ENCODE measurements around the gene CANT1. TPM values are rescaled to one million over a fixed set of nuclear protein-coding genes. Genes with fewer than 3 reads are reported as not detected.
A peak's percentile ranks its signal among the peaks of the same experiment; 100 is the strongest.

CANT1 gene
- total and polyA plus RNA-seq, 9 of the 15 experiments (the other 6 are each of a cell fraction or from before 2014, with no cell fraction given) = 2.7 to 66.4 (median 22.5) TPM

DNA sequence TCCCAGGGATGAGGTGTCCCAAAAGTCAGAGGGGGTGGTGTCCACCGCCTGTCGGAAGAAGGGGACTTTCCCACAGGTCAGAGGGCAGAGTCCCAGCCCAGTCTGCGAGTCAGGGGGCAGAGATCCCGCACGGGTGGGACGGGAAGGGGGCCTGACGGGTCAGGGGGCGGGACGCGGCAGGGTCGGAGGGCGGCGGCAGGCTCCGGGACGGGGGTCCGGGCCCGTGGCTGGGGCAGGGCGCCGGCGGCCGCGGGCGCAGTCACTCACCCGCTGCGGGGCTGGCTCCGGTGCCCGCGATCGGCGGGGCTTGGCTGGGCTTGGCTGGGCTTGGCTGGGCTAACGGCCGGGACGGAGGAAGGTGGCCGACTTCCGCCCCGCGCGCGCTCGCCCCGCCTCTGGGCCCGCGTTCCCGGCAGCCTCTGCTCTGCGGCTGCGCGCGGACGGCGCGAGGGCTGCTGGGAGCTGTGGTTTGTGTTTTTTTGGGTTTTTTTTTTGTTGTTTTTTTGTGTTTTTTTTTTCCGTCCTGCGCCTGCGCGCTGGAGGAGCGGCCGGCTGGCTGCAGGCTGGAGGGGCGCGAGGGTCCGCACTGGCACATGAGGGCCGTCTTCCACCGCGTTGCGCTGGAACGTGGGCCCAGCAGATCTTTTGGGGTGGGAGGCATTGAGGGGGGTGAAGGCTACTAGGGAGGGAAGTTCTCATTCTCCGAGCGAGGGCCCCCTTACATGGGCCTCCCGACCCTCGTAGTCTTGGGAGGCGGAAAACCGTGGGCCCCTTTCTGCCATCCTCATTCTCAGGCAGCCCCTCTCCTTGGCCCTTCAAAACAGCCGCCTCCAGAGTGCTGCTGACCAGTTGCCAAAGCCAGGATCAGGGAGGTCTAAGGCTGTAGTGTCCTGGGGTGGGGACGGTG lies at the start of gene CANT1 (continued):
- TF ChIP-seq ZNF324 (CRISPR knock-in tag; IDR thresholded peaks at IDR 0.05) = no peak
- TF ChIP-seq, protein P1, sequence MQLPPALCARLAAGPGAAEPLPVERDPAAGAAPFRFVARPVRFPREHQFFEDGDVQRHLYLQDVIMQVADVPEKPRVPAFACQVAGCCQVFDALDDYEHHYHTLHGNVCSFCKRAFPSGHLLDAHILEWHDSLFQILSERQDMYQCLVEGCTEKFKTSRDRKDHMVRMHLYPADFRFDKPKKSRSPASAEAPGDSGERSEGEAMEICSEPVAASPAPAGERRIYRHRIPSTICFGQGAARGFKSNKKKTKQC (CRISPR knock-in tag; IDR thresholded peaks at IDR 0.05) = no peak
- TF ChIP-seq, protein P2, sequence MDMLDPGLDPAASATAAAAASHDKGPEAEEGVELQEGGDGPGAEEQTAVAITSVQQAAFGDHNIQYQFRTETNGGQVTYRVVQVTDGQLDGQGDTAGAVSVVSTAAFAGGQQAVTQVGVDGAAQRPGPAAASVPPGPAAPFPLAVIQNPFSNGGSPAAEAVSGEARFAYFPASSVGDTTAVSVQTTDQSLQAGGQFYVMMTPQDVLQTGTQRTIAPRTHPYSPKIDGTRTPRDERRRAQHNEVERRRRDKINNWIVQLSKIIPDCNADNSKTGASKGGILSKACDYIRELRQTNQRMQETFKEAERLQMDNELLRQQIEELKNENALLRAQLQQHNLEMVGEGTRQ (CRISPR knock-in tag; IDR thresholded peaks at IDR 0.05) = no peak
- TF ChIP-seq, protein P3, sequence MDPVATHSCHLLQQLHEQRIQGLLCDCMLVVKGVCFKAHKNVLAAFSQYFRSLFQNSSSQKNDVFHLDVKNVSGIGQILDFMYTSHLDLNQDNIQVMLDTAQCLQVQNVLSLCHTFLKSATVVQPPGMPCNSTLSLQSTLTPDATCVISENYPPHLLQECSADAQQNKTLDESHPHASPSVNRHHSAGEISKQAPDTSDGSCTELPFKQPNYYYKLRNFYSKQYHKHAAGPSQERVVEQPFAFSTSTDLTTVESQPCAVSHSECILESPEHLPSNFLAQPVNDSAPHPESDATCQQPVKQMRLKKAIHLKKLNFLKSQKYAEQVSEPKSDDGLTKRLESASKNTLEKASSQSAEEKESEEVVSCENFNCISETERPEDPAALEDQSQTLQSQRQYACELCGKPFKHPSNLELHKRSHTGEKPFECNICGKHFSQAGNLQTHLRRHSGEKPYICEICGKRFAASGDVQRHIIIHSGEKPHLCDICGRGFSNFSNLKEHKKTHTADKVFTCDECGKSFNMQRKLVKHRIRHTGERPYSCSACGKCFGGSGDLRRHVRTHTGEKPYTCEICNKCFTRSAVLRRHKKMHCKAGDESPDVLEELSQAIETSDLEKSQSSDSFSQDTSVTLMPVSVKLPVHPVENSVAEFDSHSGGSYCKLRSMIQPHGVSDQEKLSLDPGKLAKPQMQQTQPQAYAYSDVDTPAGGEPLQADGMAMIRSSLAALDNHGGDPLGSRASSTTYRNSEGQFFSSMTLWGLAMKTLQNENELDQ (CRISPR knock-in tag; IDR thresholded peaks at IDR 0.05; ENCODE audit: borderline replicate concordance) = no peak
- TF ChIP-seq KAT2B (IDR thresholded peaks at IDR 0.05; ENCODE audit: low read depth, low read length) = no peak
- TF ChIP-seq, protein P4, sequence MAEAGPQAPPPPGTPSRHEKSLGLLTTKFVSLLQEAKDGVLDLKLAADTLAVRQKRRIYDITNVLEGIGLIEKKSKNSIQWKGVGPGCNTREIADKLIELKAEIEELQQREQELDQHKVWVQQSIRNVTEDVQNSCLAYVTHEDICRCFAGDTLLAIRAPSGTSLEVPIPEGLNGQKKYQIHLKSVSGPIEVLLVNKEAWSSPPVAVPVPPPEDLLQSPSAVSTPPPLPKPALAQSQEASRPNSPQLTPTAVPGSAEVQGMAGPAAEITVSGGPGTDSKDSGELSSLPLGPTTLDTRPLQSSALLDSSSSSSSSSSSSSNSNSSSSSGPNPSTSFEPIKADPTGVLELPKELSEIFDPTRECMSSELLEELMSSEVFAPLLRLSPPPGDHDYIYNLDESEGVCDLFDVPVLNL (CRISPR knock-in tag; IDR thresholded peaks at IDR 0.05; ENCODE audit: low read depth) = no peak
- TF ChIP-seq POU5F1 (IDR thresholded peaks at IDR 0.05; ENCODE audit: borderline replicate concordance, low read depth, low read length, partially characterized antibody) = peak; percentile 46
- TF ChIP-seq KLF1 (tag; IDR thresholded peaks at IDR 0.05) = no peak
- TF ChIP-seq MCM3 (IDR thresholded peaks at IDR 0.05) = no peak
- TF ChIP-seq, protein P5, sequence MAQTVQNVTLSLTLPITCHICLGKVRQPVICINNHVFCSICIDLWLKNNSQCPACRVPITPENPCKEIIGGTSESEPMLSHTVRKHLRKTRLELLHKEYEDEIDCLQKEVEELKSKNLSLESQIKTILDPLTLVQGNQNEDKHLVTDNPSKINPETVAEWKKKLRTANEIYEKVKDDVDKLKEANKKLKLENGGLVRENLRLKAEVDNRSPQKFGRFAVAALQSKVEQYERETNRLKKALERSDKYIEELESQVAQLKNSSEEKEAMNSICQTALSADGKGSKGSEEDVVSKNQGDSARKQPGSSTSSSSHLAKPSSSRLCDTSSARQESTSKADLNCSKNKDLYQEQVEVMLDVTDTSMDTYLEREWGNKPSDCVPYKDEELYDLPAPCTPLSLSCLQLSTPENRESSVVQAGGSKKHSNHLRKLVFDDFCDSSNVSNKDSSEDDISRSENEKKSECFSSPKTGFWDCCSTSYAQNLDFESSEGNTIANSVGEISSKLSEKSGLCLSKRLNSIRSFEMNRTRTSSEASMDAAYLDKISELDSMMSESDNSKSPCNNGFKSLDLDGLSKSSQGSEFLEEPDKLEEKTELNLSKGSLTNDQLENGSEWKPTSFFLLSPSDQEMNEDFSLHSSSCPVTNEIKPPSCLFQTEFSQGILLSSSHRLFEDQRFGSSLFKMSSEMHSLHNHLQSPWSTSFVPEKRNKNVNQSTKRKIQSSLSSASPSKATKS (CRISPR knock-in tag; IDR thresholded peaks at IDR 0.05) = no peak
- TF ChIP-seq PHF8 (IDR thresholded peaks at IDR 0.05; ENCODE audit: borderline replicate concordance, low read length) = peak; percentile 82; the same call in 1 of the 2 replicates
- no peak for TF ChIP-seq CCAR2 (IDR thresholded peaks at IDR 0.05; ENCODE audit: low read depth, low read length)
- TF ChIP-seq FOS (IDR thresholded peaks at IDR 0.05; ENCODE audit: extremely low read depth, insufficient read length) = no peak
- TF ChIP-seq PRPF4 (IDR thresholded peaks at IDR 0.05; ENCODE audit: insufficient read depth, low read depth, low read length, poor library complexity, severe bottlenecking) = no peak
- TF ChIP-seq ZNF212 (CRISPR knock-in tag; IDR thresholded peaks at IDR 0.05) = no peak
- TF ChIP-seq ZNF668 (CRISPR knock-in tag; IDR thresholded peaks at IDR 0.05) = no peak
- no peak for TF ChIP-seq NFE2 (IDR thresholded peaks at IDR 0.05; ENCODE audit: low read depth)
- TF ChIP-seq MED1 (CRISPR knock-in tag; IDR thresholded peaks at IDR 0.05; ENCODE audit: borderline replicate concordance) = no peak
- TF ChIP-seq ZNF384 (IDR thresholded peaks at IDR 0.05; ENCODE audit: low read depth, low read length) = peak; percentile 99
- no peak for TF ChIP-seq EZH2 (IDR thresholded peaks at IDR 0.05; ENCODE audit: borderline replicate concordance, low read depth, low read length)
- no peak for TF ChIP-seq ZC3H8 (IDR thresholded peaks at IDR 0.05)
- TF ChIP-seq ZBTB17 (CRISPR knock-in tag; IDR thresholded peaks at IDR 0.05) = no peak
